Ishikawa (cell line): ENCODE data around the gene CFAP53.

Source experiments
- CEBPB ChIP-seq: IDR thresholded peaks from 2 replicates; pipeline ENCODE4 v1.6.1; 2012
- CREB1 ChIP-seq: IDR thresholded peaks from 2 replicates; pipeline ENCODE4 v1.6.1; 2012; ENCODE audit warnings: low read depth
- EP300 ChIP-seq: IDR thresholded peaks from 2 replicates; pipeline ENCODE4 v1.6.1; 2012; ENCODE audit warnings: borderline replicate concordance
- REST ChIP-seq: IDR thresholded peaks from 2 replicates; pipeline ENCODE4 v1.6.1; 2012; ENCODE audit warnings: low read depth, mild to moderate bottlenecking
- TAF1 ChIP-seq: IDR thresholded peaks from 2 replicates; pipeline ENCODE4 v1.6.1; 2012; ENCODE audit warnings: low read depth, mild to moderate bottlenecking
- TCF12 ChIP-seq: IDR thresholded peaks from 2 replicates; pipeline ENCODE4 v1.6.1; 2012; ENCODE audit warnings: low read depth
- YY1 ChIP-seq: IDR thresholded peaks from 2 replicates; pipeline ENCODE4 v1.6.1; 2012; ENCODE audit warnings: low read depth

GRCh38 chr18:50313873-50314460 lies 47.7 kb upstream of the CFAP53 start:
- TF ChIP-seq YY1 (no peak), TAF1 (no peak), EP300 (no peak), TCF12 (no peak), CREB1 (no peak), CEBPB (no peak), REST (no peak)
